Nucleus accumbens (tissue), 56 donors: Measurements from ENCODE around the gene RBPJL.
A peak's percentile ranks its signal among the peaks of the same experiment; 100 is the strongest.
"Not testable (repeated sequence)": the region's sequence is repeated elsewhere in the genome, so short reads cannot be mapped to it uniquely, and the experiment has no call there.

ENCODE experiments used
- DNase-seq, 56 donors: peaks; one replicate each; lab custom pipeline; 2025; lab: John Stamatoyannopoulos, UW

The RBPJL gene

DNA sequence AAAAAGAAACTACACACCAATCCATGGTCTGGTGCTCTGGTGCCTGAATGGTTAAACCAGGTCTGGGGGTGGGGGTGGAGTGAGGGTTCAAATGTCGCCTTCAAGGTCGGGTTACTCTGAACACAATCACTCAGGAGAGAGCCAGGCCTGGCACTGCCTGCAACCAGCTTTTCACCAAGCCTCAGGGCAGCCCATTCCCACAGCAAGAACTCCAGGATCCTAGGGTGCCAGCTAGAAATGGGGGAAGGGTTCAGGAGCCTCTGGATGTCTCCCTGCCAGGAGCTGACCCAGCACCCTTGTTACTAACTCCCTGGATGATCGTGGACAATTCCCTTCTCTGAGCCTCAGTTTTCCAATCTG, 34.9 kb downstream of the RBPJL start:
- DNase-seq, result peak in 1 of 56 donors; percentile 16

- peak in 45 of 56 donors; percentile 8 to 72 (median 42) for DNase-seq
Measured at GRCh38 chr20:45341939-45342854, 35.6 kb downstream of the RBPJL start.

GRCh38 chr20:45342855-45343531, 36.4 kb downstream of the RBPJL start:
- DNase-seq, result peak in 1 of 56 donors; percentile 9

GRCh38 chr20:45343532-45344167, 37.0 kb downstream of the RBPJL start:
- no peak for DNase-seq

GRCh38 chr20:45344168-45344860, 37.7 kb downstream of the RBPJL start:
- DNase-seq, result peak in 37 of 56 donors; percentile 9 to 73 (median 39)

DNA sequence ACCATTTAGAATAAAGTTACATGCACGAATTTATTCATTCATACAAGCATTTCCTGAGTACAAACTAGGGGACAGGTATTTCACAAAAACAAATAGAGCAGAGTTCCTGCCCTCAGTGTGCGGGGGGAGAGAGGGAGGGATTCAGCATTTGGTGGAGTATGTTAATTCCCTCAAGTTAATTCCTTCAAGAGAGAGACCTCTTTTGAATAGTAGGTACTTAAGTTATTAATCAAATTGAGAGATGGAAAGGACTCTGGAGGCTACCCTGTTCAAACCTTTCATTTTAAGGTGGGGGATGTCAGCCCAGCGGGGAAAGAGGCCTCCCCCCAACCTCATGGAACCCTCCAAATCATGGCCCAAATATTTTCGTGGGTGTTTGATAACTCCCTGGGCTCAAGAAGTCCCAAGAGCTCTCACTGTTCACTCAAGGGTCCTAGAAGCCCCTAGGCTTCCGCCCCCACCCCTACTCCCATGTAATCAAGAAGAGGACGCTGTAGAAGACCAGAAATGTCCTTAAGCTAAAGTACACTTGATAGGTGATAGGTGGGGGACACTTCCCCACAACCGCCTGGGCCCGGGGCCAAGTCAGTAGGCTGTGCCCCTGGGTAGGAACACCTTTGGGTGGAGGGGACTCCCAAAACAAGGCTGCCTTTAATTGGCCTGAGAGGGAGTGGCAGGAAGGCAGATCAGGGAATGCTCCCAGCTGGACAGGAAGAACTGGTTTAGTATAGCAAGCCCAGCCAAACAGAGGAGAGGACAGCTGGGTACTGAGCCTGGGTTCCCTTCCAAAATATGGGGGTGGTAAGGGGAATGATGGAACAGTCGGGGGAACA, 38.7 kb downstream of the RBPJL start:
- peak in 1 of 56 donors; percentile 23 for DNase-seq

DNA sequence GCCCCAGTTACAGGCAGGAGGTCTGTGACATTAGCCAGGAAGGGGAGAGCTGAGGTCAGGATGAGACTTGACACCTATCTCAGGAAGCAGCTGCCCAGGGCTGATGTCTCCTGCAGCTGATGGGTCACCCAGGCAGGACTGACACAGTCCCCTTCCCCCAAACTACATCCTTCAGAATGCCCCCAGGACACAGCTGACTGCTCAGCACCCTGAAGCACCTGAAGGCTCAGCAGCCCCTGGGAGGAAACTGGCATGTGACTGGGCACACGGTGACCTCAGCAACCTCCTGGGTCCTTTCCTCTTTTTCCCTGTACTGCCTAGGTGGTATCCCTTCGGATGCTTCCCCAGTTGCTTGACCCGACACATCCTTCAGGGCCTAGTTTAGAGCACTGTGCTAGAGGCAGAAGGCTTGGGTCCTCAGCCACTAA, 39.7 kb downstream of the RBPJL start:
- no peak for DNase-seq

- DNase-seq, result no peak
Measured at GRCh38 chr20:45346851-45347250, 40.2 kb downstream of the RBPJL start.

- DNase-seq, result no peak
Measured at GRCh38 chr20:45347297-45347935, 40.8 kb downstream of the RBPJL start.

GRCh38 chr20:45347936-45348778, 41.5 kb downstream of the RBPJL start, which contains the start of gene SDC4:
Gene SDC4, minus strand, starts transcription at chr20:45348424. Its CDS starts 40 bp downstream, at chr20:45348384.
- DNase-seq, result peak in 28 of 56 donors; percentile 7 to 79 (median 34)

GRCh38 chr20:45350217-45350616, 43.6 kb downstream of the RBPJL start:
- DNase-seq, result no peak

DNA sequence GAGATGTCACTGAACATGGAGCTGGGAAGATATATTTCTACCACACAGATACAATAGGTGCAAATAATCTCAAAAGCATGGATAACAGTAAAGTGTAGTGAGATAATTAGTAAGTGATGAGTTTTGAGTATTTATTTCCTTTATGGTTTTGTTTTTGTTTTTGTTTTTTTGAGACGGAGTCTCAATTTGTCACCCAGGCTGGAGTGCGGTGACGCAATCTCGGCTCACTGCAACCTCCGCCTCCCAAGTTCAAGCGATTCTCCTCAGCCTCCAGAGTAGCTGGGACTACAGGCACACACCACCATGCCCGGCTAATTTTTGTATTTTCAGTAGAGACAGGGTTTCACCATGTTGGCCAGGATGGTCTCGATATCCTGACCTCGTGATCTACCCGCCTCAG, 44.2 kb downstream of the RBPJL start:
- DNase-seq, result not testable (repeated sequence)

DNA sequence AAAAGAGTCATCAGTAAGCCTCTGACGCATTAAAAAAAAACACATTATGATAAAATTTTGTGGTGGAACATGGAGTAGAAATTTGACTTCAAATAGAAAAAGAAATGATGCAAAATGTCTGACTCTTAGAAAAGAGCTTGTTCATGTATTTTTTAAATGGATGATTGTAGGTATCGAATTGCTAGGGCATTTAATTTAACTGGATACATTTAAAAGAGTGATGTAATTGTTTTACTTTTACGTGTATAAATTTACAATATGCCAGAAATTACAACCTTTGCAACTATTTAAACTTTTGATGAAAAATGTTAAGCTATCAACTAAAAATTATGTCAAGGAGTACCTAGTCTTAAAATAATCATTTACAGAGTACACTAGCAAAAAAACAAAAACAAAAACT, 46.1 kb downstream of the RBPJL start:
- no peak for DNase-seq

DNA sequence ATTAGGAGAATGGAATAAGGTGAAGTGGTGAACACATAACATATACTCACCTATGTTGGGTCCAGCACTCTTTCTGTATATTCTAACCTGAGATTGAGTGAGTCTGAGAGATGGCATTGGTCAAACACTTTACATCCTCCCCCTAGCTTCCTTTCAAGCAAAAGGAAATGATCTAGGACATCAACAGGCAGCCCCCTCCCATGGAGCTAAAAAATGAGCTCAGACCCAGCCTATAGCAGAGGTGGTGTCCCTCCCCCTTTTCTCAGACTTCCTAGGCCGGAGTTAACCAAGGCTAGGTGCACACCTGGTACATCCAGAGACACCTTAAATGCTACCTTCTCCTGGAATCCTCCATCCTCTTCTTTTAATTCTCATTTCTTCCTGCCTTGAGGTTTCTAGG, 47.1 kb downstream of the RBPJL start:
- DNase-seq, result no peak

GRCh38 chr20:45354423-45355208, 48.0 kb downstream of the RBPJL start:
- DNase-seq, result no peak

DNA sequence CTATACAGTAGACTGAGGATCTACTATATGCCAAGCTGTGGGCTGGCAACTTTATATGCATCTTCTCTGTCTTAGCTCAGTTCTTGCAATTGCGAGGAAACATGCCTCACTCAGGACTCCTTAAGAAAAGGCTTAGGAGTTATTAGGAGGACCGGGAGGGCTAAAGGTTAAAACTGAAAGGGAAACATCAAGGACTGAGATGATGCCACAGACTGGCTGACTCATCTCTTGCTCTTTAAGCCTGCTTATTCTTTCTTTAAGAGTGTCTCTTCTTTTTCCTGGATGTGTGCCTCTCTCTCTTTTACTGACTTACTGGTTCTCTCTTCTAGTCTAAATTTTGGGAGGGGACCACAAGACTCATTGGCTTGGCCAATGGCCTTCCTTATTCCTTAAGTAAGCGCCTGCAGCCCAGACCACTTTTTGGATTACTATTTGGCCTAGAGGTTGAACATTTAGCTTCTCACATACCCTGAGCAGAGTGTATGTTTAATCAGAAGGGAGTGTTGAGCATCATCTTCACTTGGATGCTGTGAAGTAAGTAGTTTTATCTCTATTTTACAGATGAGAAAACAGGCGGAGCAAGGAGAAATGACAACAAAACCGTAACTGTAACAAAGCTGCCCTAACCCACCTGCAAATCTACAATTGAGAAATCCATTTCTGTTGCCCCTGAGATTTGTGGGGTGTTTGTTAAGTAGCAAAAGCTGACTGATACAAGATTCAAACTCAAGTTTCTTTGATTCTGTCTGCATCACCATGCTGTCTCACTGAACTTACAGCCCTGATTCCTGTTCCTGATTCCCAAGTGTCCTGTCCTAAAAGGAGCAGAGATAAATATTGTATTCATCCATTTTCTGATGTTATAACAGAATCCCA, 48.8 kb downstream of the RBPJL start:
- no peak for DNase-seq
